Testis (tissue), 3 donors: Measurements from ENCODE around the gene MRPL42. TPM values are rescaled to one million over a fixed set of nuclear protein-coding genes. Genes with fewer than 3 reads are reported as not detected.
A peak's percentile ranks its signal among the peaks of the same experiment; 100 is the strongest.

Experiments
- DNase-seq: peaks from one replicate; pipeline ENCODE4 v3.0.0-alpha.2; 2019
- H3K27ac ChIP-seq, 2 donors: fragments of 200-600 bp; sonication (generic); one replicate each; pipeline ENCODE4 v1.5.1; 2019
- H3K27me3 ChIP-seq: fragments of 200-600 bp; sonication (generic); one replicate; pipeline ENCODE4 v1.5.1; 2019
- H3K36me3 ChIP-seq: fragments of 200-600 bp; sonication (generic); one replicate; pipeline ENCODE4 v1.5.1; 2017; ENCODE audit warnings: low read depth; ENCODE audit errors: missing control alignments
- H3K4me1 ChIP-seq: fragments of 200-600 bp; sonication (generic); one replicate; pipeline ENCODE4 v1.5.1; 2019
- H3K4me3 ChIP-seq, 2 donors: fragments of 200-600 bp; sonication (generic); one replicate each; pipeline ENCODE4 v1.5.1; 2017 to 2019
- H3K9me3 ChIP-seq: fragments of 200-600 bp; sonication (generic); one replicate; pipeline ENCODE4 v1.5.1; 2017
- CTCF ChIP-seq, 3 experiments: fragments of 450-650 bp in 2 of 3; fragments of 200-600 bp in 1 of 3; sonication (generic) in 1 of 3; IDR thresholded peaks; one replicate each; pipeline ENCODE4 v1.5.1; 2016 to 2019; ENCODE audit warnings: antibody characterized with exemption in 3 of 3, mild to moderate bottlenecking in 2 of 3, moderate library complexity in 1 of 3
- POLR2A ChIP-seq: fragments of 450-650 bp; IDR thresholded peaks from one replicate; pipeline ENCODE4 v1.6.1; 2017; ENCODE audit warnings: antibody characterized with exemption, mild to moderate bottlenecking, moderate library complexity
- WGBS, 2 donors: methylation state at CpG; one replicate each; pipeline ENCODE4 v1.1.5; 2018; 5-methylcytosine and 5-hydroxymethylcytosine counted together
- intact Hi-C: fragments of 100-400 bp; cut with DNase I; formaldehyde crosslinking; loops from one replicate; pipeline ENCODE4 v1.15.1; 2023; ENCODE audit warnings: low total_unique reads
- polyA plus RNA-seq: library from polyadenylated mRNA; stranded (reverse); fragments of 350-450 nt; fragmentation: Illumina TruSeq; extraction: RNeasy Lipid Tissue Mini Kit (QIAGEN cat#74804); gene quantifications from one replicate; pipeline ENCODE4 v1.2.3, GENCODE V29; 2014; ENCODE audit warnings: low read depth, low replicate concordance; ENCODE audit not compliant: insufficient read depth
- total RNA-seq, 2 donors: library from RNA; depleted of rRNA; stranded (reverse); fragments of >200 nt; gene quantifications; one replicate each; pipeline ENCODE4 v1.2.3, GENCODE V29; 2016

MRPL42 gene
- total and polyA plus RNA-seq, 3 donors from 2014 or later, result 38.8 to 93.5 (median 39.6) TPM

- intact Hi-C loops, result no loop called here
- 56 to 73% methylated on average over 2 of the region's 2 CpGs for WGBS, 2 donors
- DNase-seq, result no peak
These were observed 52.5 kb downstream of the MRPL42 start for GRCh38 chr12:93519859-93520258.

GRCh38 chr12:93520454-93520853 is 53.1 kb downstream of the MRPL42 start:
- WGBS, 2 donors, result 49 to 65% methylated on average over 2 of the region's 2 CpGs
- Histone ChIP-seq H3K9me3 (no peaks in the 10 kb centered on the region), H3K4me3 (no peak overlapping the region), H3K4me1 (peaks cover 7% of the 10 kb centered on the region), H3K36me3 (no peaks in the 10 kb centered on the region), H3K27me3 (no peaks in the 10 kb centered on the region), H3K27ac (no peak overlapping the region)
- TF ChIP-seq POLR2A, result no peak
- TF ChIP-seq CTCF (IDR thresholded peaks at IDR 0.05), result no peak
- no peak for DNase-seq
- intact Hi-C loops, result no loop called here

More at GRCh38 chr12:93519859-93520258, 52.5 kb downstream of the MRPL42 start:
- no peaks in the 10 kb centered on the region for H3K9me3 ChIP-seq
- peaks cover 7% of the 10 kb centered on the region for H3K4me1 ChIP-seq
- no peaks in the 10 kb centered on the region for H3K27me3 ChIP-seq
- H3K27ac ChIP-seq, result no peak overlapping the region
- TF ChIP-seq CTCF (IDR thresholded peaks at IDR 0.05) (no peak), POLR2A (no peak)
- no peak overlapping the region for H3K4me3 ChIP-seq
- no peaks in the 10 kb centered on the region for H3K36me3 ChIP-seq

DNA sequence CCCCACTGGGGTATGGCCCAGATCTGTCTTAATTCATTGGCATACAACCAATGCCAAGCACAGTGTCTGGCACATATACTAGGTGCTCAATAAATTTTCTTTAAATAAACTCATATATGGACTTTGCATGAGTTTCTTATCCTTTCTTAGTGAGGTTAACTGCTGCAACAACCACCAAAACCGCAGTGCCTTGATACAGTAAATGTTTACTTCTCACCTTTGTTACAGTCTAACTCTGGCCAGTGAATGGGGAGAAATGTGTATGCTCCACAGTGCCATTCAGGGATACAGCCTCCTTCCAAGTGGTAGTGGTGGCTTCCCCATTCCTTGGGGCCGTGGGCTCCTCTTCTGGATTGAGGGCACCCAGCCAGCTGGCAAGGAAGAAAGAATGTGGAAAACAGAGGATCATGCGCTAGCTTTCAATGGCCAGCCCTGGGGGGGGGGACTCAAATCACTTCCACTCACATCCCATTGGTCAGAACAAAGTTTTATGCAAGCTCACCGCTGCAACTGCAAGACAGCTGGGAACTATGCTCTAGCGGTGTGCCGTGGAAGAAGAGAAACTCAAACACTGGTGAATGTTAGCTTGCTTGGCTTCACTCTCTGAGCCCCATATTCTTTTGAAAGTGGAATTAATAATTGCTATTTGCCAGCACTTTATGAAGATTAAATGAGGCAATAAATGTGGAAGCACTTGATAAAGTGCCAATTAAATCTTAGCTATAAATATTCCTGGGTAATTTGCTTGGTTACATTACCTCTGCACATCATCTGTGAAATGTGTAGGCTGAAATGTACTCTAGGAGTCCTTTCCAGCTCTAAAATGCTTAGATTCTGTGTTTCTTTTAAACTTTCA is 54.1 kb downstream of the MRPL42 start:
- WGBS, 2 donors, result 60 to 83% methylated on average over 6 of the region's 6 CpGs
- no peaks in the 10 kb centered on the region for H3K36me3 ChIP-seq
- no peaks in the 10 kb centered on the region for H3K9me3 ChIP-seq
- H3K4me3 ChIP-seq, result no peak overlapping the region
- no peaks in the 10 kb centered on the region for H3K27me3 ChIP-seq
- DNase-seq, result peak; percentile 16
- H3K27ac ChIP-seq, result no peak overlapping the region
- peaks cover 7% of the 10 kb centered on the region for H3K4me1 ChIP-seq
- intact Hi-C loops, result no loop called here
- TF ChIP-seq CTCF (IDR thresholded peaks at IDR 0.05), result no peak
- TF ChIP-seq POLR2A, result no peak

DNA sequence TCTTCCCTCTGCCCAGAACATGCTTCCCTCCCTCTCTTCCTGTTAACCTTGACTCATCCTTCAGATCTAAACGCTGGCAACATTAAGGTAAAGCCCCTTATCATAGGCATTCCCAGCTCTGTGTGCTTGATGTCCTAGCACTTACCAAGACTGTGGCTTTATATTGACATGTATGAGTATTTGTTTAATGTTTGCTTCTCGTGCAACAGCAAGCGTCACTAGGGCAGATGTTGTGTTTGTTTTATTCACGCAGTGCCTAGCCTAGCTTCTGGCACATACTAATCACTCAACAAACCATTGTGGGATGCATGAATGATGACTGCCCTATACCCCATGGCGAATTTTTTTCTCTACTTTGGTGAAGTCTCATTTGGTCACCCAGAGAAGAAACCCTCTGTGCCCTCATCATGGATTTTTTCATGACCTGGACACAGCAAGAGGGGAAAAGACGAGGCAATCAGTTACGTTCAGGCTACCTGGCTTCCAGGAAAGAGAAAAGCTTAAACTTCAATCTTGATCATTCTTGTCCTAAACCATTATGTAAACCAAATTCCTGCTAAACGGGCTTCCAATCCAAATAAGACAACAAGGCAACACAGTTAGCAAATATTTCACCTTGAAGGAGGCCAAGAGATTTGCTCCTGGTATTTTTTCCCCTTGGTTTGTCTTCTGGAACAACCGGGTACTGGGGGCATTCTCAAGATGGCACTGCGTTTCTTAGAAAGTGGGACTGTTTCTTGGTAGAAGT is 57.2 kb downstream of the MRPL42 start:
- H3K27me3 ChIP-seq, result no peaks in the 10 kb centered on the region
- intact Hi-C loops, result no loop called here
- TF ChIP-seq POLR2A, result no peak
- no peak for TF ChIP-seq CTCF (IDR thresholded peaks at IDR 0.05)
- H3K4me3 ChIP-seq, result no peak overlapping the region
- no peaks in the 10 kb centered on the region for H3K36me3 ChIP-seq
- H3K4me1 ChIP-seq, result peaks cover 7% of the 10 kb centered on the region
- no peaks in the 10 kb centered on the region for H3K9me3 ChIP-seq
- no peak for DNase-seq
- WGBS, 2 donors, result 70 to 75% methylated on average over 10 of the region's 10 CpGs
- H3K27ac ChIP-seq, result no peak overlapping the region
